SIG-M5 treated with dmso at 0.1 percent for 504 hours (cell line): ENCODE results near the gene PTTG1IP.

Experiments used
- DNase-seq: peaks from one replicate; lab custom pipeline; 2025; ENCODE audit not compliant: unreplicated experiment; lab: John Stamatoyannopoulos, UW

The PTTG1IP gene

DNA sequence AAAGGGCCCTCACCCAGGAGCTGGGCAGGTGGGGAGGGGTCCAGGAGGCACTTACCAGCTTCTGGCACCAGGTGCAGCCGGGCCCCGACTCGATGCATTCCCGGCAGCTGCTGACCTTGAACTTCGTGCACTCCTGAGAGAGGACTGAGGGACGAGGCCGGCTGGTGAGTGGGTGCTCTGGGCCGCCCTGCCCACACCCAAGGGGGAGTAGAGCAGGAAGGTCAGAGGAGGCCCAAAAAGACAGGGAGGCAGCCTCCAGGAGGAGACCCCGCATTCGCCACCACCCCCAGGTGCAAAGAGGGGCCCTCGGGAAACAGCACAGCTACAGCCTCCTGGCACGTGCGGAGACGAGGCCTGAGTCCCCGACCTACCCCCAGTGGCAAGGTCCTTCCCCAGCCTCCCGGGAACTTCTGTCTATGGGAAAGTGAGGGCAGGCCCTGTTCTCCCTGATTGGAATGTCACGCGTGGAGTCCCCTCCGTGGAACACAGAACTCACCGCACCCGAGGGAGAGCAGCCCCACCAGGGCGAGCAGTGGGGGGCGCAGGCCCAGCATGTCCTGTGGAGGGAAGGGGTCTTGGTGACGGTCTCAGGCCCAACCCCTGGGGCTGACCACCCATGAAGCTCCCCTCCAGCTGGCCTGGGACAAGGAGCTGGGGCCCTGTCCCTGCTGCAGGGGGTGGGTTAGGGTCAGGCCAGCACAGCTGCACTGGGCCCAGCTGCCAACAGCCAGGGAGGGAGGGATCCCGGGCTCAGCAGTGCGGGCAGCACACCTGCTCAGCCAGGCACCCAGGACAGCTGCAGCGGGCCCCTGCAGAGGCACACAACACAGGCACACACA, 37.0 kb upstream of the PTTG1IP start:
- no peak for DNase-seq

DNA sequence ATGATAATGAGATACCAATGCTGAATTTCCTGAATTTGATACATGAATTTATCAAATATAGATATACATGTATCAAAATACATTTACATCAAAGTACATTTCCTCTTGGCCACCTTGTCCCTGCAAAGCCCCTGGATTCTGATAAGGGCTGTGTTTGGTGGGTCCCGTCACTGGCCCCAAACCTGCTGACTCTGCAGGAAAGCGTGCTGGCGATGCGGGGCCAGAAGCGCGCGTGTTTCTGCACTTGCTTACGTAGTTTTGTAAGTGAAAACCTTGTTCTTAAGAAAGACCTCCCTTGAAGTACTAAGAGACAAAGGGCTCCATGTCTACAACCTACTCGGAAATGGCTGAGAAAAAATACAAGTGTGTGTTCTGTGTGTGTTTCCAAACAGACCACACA, 36.2 kb upstream of the PTTG1IP start:
- no peak for DNase-seq

DNA sequence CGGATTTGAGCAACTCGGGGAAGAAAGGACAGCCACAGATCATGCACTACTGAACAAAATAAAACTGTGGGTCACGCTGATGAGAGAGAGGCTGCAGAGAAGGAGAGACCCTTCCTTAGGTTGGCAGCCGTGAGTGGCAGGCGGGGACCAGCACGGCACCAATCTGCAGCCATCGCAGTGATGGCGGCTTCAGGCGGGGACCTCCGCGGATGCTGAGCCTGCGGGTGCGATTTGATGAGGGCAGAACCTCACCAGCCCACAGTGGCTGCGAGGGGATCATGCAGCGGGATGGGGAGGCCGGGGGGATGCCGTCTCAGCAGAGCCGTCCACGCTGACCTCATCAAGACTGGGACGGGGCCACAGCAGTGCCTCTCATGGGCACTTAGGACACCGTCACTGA, 35.4 kb upstream of the PTTG1IP start:
- DNase-seq = no peak

DNA sequence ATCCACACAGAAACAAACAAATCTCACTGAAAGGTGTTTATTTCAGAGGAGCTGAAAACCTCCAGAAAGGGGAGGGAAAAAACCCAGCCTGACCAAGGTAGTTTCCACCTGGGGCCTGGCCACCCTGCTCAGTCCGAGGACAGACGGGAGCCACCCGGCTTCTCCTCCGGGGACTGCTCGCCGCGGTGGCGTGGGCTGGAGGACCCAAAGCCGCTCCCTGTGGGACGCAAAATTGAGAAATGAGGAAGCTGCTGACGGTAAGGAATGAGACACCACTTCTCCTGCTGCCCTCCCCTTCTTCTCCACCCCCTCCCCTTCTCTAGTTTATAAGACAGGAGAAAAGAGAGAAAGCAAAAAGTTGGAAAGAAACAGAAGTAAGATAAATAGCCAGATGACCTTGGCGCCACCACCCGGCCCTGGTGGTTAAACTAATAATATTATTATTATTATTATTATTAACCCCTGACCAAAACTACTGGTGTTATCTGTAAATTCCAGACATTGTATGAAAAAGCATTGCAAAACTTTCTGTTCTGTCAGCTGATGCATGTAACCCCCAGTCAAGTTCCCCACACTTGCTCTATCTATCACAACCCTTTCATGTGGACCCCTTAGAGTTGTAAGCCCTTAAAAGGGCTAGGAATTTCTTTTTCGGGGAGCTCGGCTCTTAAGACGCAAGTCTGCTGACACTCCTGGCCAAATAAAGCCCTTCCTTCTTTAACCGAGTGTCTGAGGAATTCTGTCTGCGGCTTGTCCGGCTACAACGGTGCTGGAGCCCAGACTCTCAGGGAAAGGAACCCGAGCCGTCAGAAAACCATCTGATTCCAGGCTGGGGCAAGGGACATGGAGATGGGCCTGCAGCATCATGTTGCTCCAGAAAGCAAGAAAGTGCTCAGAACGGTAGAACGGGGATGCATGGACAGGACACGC, 34.7 kb upstream of the PTTG1IP start:
- DNase-seq = peak; percentile 72

DNA sequence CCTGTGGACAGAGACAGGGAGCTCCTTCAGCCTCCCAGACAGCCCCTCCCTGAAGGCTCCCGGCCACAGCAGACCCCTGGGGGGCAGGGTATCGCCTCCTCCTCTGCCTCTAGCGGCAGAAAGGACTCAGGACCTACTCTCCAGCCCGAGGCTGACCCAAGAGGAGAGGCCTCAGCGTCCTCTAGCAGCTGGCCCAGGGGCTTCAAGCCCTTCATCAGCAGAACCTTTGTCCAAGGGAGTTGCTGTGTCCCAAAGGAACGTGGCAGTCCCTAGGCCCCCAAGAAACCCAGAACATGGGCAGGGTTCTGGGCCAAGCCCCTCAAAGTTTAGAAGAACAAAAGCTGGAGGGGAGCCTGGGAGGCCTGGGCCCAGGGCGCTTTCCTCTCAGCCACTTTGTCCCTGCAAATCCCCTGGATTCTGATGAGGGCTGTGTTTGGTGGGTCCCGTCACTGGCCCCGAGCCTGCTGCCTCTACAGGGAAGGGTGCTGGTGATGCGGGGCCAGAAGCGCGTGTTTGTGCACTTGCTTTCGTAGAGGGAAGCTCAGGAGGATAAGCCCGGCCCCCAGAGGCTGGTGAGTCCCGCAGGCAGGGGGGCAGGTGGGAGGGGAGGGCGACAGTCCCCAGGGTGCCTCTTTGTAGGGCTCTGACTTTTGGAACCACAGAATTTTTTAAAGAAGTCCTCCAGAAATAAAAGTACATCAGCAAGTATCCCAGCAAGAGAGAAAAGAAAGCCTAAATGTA, 33.9 kb upstream of the PTTG1IP start:
- no peak for DNase-seq

DNA sequence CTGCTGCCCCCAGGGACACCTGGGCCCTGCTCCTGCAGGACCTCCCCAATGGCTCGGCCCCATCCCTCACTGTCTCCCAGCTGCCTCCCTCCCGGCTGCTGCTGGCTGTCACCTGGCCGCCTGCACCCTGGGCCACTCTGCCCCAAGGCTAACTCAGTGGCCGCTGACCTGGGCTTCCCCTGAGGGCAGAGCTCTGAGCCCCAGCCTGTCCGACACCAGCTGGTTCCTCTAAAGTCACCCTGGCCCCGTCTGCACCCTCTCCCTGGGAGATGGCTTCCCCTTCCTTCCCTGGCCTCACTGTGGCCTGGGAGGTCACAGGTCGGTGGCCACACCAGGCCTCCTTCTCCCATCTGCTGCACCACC, 32.2 kb upstream of the PTTG1IP start:
- DNase-seq = no peak

DNA sequence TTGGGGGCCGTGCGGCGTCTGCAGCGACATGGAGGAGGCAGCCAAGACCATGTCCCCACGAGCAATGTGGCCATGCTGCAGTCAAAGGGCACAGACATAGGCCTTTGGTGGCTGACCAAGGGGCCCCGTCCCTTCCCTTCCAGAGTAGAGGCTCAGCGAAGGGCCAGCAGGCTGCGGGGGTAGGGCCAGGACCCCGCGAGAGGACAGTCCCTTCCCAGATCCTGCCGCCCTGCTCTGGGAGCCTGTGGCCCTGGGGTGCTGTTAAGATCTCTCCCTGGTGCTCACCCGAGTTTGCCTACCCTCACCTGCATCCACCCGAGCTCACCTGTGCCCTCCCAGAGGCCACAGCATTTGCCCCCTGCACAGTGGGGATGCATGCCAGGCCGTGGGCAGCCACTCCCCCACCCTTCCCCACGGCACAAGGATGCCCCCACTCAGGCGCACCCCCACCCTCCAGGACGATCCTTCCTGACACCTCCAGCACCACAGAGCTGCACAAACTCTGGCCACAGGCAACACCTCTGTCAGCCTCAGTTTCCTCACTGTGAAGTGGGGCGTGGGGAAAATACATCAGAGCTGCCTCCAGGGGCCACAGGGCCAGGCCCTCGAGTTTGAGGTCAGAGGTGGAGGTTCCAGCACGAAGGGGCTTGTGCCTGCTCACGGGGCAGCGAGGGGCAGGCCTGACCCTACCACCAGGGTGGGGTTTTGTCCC, 31.7 kb upstream of the PTTG1IP start:
- no peak for DNase-seq

DNA sequence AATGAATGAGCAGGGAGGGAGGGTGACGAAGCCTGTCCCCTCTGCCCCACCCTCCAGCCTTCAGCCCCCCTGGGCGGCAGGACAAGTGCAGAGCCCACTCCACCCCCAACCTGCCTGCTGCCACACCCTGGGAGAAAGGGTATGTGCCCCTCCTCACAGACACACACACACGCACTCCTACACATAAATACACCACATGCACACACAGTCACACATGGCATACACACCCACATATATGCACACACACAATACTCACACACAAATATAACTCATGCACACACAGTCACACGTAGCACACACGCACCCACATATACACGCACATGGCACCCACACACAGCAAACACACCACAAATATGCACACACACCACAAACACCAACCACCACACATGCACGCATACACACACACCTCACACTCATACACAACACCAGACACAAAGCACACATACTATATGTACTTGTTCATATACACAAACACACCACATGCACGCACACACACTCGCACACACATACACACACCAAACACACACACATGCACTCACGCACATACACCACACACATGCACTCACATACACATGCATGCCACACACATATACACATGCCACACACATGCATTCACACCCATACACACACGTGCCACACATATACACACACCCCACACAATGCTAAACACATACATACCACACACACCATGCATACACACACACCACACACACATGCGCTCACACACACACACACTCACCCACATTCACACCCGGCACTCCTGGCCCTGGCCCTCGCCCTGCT, 30.8 kb upstream of the PTTG1IP start:
- DNase-seq = no peak

DNA sequence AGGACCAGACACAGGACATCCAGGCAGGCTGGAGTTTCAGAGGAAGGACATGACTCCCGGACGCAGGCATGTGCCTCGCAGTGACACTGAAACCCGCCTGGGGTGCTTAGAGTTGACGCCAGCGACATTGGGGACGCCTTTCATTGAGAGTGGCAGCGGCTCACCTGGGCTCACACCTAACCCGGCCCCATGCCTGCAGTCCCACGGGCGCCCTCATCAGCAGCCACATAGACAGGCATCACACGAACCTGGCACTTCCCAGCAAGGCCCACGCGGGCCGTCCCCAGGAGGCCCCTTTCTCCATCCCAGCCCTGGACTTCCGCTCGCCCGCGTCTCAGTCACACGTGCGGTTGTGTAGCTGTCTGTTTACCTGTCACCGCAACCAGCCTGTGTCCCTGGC, 30.2 kb upstream of the PTTG1IP start:
- DNase-seq = no peak

DNA sequence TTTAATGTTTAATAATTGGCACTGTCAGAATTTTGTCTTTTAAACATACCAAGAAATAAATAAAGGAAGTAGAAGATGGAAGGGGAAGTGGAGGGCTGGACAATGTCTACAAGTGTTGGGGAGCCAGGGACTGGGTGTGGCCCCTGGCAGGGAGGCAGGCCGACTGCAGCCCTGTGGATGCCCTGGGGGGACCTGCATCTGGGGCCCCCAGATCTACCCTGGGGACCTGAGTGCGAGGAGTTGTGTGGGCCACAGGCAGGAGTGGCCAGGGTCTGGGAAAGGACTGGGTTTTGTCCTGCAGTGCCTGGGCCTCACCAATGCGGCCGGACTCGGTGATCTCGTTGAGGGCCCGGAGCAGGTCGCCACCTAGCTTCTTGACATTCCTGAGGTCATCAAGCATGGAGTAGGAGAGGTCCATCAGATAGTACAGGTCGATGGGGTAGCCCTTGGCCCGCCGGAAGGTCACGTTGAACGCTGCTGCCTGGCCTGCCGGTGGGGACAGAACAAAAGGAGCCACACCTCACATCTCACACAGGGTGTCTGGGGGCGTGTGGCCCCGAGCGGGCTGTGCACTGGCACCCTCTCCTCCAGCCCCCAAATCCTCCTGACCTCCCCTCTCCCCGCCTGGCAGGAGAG, 29.7 kb upstream of the PTTG1IP start:
- DNase-seq = no peak

DNA sequence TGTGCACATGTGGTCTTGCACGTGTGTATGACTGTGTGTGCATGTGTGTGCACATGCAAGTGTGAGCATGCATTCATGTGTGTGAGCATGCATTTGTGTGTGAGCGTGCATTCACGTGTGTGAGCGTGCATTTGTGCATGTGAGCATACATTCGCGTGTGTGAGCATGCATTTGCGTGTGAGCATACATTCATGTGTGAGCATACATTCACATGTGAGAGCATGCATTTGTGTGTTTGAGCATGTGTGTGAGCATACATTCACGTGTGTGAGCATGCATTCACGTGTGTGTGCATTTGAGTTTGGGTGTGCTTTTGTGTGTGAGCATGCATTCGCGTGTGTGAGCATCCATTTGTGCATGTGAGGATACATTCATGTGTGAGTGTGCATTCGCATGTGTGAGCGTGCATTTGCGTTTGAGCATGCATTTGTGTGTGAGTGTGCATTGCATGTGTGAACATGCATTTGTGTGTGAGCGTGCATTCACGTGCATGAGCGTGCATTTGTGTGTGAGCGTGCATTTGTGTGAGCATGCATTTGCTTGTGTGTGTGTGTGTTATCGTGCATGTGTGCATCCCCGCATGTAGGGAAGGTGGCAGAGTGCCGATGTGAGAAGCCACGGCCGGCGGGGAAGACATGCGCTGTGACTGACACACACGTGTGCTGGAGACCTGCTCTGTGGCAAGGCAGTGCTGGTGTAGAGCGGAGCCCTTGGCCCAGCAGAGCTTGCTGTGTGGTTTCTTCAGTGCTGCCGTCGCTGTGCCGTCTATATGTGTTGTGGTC, 29.0 kb upstream of the PTTG1IP start:
- no peak for DNase-seq

DNA sequence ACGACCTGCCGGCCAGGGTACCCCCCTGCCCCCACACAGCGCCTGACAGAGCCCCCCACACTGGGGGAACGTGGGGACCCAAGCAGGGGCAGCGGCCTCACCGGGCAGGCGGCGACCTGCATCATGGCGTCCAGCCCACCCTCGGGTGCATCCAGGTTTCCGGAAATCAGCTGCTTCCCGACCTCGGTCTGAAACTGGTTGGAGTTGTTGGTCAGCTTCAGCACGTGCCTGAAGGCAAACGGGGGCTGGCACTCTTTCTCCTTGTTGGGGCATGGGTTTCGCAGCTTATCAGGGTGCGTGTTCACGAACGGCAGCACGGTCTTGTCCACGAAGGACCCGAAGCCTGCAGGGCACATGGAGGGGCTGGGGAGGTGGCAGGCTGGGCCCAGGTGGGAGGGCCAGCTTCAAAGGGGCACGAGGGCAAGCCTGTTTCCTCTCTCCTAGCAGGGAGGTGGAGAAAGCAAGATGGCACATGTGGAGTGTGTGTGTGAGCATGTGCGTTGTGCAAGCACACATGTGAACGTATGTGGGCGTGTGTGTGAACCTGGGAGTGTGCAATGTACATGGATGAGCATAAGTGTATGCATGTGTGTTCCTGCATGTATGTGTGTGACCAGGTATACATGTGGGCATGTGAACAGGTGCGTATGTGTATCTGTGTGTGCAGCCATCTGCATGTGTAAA, 28.0 kb upstream of the PTTG1IP start:
- DNase-seq = no peak

DNA sequence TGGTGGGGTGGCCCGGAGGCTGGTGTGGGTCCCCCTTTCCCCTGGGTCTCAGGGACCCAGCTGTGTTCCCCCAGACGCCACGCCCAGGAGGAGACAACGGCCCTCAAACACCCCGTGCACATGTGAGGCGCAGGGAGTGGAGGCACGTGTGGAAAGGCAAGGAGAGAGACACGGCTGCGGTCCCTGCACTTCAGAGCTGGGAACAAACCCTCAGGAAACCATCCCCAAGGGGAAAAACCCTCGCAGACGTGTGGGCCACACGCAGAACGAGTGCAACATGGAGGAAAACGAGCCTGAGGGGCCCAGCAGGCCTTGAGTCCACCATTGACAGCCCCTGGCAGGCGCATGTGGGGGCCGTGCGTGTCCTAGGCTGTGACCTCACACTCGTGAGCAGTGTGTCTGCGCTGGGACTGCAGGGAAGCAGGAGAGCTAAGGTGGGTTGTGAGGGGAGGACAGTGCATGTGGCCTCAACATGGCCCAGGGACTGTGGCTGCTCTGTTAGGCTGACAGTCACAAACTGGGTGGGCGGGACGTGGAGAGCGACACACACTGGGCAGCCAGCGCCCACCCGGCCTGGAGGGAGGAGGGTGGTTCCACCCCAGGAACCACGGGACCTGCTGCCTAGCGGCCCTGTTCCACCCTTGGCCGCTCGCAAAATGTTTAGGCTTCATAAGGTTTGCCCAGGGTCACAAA, 27.2 kb upstream of the PTTG1IP start:
- no peak for DNase-seq

DNA sequence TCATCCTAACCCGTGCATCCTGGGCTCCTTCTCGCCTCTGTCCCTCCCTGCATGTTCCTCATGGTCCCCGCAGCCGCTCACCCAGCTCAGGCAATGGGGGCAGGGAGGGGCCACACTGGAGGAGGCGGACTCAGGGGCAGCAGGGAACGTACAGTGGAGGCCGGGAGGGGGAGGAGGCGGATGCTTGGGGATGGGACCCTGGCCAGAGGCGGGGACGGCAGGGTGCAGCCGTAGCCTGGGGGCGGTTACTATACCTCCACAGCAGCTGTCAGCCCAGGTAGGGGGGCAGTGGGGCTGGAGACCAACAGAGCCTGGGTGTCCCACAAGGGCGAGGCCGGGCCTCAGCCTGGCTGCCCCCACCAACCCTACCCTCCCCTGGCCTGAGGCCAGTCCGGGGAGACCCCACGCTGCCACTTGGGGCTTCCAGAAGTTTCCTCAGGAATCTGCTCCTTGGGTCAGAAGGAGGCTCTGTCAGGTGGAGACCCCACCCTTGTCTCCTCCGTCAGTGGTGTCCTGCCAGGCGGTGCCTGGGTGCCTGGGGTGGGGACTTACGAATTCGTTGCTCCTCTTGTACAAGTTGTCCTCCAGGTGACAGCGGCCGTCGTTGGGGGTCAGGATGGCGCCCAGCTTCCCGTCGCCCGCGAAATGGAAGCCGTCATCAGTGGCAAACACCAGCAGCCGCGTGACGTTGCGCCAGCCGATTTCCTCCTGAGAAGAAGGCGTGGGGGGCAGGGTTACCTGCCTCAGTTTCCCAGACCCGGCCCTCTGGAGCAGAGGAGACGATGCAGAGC, 26.5 kb upstream of the PTTG1IP start:
- DNase-seq = no peak

DNA sequence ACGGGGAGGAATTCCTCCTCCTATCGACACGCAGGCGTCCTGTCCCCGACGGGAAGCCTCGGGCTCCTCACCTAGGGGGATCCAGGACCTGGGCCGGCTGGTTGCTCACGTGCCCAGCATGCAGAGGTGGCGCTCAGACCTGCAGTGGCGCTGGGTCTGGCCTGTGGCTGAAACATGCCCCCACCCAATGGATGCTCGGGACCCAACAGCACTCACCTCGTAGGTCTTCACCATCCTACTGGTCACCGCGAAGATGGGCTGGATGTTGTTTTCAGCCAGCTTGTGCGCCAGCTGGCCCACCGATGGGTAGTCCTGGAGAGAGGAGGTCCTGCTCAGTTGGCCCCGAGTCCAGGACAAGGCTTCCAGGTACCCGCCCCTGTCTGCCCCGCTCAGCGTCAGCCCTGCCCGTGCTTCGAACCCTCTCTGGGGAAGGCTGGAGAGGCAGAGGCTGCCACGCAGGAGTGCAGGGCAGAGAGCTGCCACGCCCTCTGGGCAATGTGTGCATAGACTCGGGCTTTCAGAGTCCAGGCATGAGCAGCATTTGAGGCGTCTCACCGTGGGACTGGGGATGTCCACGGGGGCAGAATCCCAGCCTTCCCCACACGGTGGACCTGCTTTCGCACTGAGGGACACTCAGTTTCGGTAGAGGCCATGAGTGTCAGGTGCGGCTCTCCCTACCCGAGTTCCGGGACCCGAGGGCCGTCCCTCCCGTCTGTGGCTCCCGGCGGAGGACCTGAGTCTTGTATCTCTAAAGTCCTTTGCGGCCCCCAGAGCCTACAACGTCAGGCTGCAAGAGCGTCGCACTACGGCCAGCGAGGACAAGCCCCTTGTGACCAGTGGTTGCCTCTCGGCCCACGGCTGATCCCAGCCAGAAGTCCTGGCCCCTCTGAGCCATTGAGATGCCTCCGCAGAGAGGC, 25.6 kb upstream of the PTTG1IP start:
- DNase-seq = no peak

DNA sequence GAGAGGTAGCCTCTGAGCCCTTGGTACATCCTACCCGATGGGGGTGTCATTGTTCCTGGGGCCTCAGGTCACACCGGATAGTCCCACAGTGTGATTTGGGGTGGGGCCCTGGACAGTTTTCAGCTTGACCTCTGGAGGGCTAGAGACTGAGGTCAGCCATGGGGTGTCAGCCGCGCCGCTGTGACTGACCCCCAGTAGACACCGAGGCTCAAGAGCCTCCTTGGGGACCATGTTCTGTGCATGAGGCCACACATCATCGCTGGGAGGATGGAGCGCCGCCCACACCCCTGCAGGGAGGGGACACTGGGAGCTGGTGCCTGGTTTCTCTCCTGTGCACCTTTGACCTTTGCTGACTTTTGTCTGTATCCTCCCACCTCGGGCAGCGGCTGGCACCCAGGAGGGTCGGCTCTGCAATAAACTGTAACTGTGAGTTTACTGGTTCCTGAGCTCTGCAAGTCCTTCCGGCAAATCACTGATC, 24.6 kb upstream of the PTTG1IP start:
- no peak for DNase-seq
